H1 (cell line): ENCODE data around the gene ART4. TPM values are rescaled to one million over a fixed set of nuclear protein-coding genes. Genes with fewer than 3 reads are reported as not detected.

Experiments used
- CTCF ChIA-PET: fragments of 300-600 bp; sonication (Branson Sonifier 250); formaldehyde crosslinking; loops from one replicate; lab custom pipeline; 2021; ENCODE audit not compliant: partially characterized antibody; lab: Charles Lee
- POLR2A ChIA-PET: fragments of 300-600 bp; sonication (Branson Sonifier 250); formaldehyde crosslinking; loops from one replicate; lab custom pipeline; 2021; ENCODE audit warnings: inconsistent platforms; ENCODE audit not compliant: partially characterized antibody; lab: Charles Lee
- DNase-seq, 2 experiments: peaks; one replicate each; pipeline versions ENCODE4 v3.0.0 to v3.0.0-alpha.2; 2010 to 2022; ENCODE audit warnings: low spot score in 2 of 2, low read depth in 1 of 2, mixed read lengths in 1 of 2
- FAIRE-seq: peaks from 2 replicates; lab custom pipeline; 2011; peaks lifted over from hg19 to GRCh38; lab: Jason Lieb, UNC
- H2AFZ ChIP-seq: 2 replicates; pipeline ENCODE4 v1.8.1; 2012; ENCODE audit warnings: low read length, inconsistent platforms
- H2AK5ac ChIP-seq: 2 replicates; pipeline ENCODE4 v1.6.1; 2013; ENCODE audit warnings: low read depth, low read length
- H2BK120ac ChIP-seq: replicated peaks from 2 replicates; pipeline ENCODE3; 2013; ENCODE audit warnings: low read depth, low read length, inconsistent platforms
- H2BK12ac ChIP-seq: 2 replicates; pipeline ENCODE4 v1.6.1; 2013; ENCODE audit warnings: low read depth, low read length
- H2BK15ac ChIP-seq: 2 replicates; pipeline ENCODE4 v1.6.1; 2013; ENCODE audit warnings: low read length
- H2BK20ac ChIP-seq: 2 replicates; pipeline ENCODE4 v1.6.1; 2013; ENCODE audit warnings: low read length
- H2BK5ac ChIP-seq: 2 replicates; pipeline ENCODE4 v1.6.1; 2013; ENCODE audit warnings: low read depth, low read length
- H3K14ac ChIP-seq: 2 replicates; pipeline ENCODE4 v1.6.1; 2013; ENCODE audit warnings: inconsistent platforms; ENCODE audit not compliant: insufficient read length
- H3K18ac ChIP-seq: 2 replicates; pipeline ENCODE4 v1.6.1; 2013; ENCODE audit warnings: low read length; ENCODE audit errors: extremely low read depth
- H3K23ac ChIP-seq: 2 replicates; pipeline ENCODE4 v1.6.1; 2013; ENCODE audit warnings: inconsistent platforms; ENCODE audit not compliant: insufficient read length
- H3K23me2 ChIP-seq: 2 replicates; pipeline ENCODE4 v1.6.1; 2013; ENCODE audit warnings: low read depth, low read length
- H3K27ac ChIP-seq: 2 replicates; pipeline ENCODE4 v1.6.1; 2011; ENCODE audit warnings: low read depth, low read length, inconsistent platforms
- H3K27me3 ChIP-seq, 4 experiments: replicated peaks in 1 of 4; 1 replicate in 1 of 4; 2 replicates in 3 of 4; pipeline versions ENCODE4 v1.6.1 to v1.8.1; 2011 to 2013; ENCODE audit warnings: low read length in 3 of 4, mild to moderate bottlenecking in 3 of 4, inconsistent platforms in 2 of 4, mixed read lengths in 2 of 4, moderate library complexity in 1 of 4; ENCODE audit not compliant: control insufficient read depth in 3 of 4, insufficient read depth in 3 of 4; ENCODE audit errors: extremely low read depth in 1 of 4
- H3K36me3 ChIP-seq, 4 experiments: 2 replicates each; pipeline versions ENCODE4 v1.6.1 to v1.8.1; 2011 to 2013; ENCODE audit warnings: mild to moderate bottlenecking in 4 of 4, low read length in 3 of 4, moderate library complexity in 2 of 4, control low read depth in 1 of 4, inconsistent platforms in 1 of 4; ENCODE audit not compliant: insufficient read depth in 4 of 4, control insufficient read depth in 2 of 4
- H3K4ac ChIP-seq: replicated peaks from 2 replicates; pipeline ENCODE3; 2013; ENCODE audit warnings: low read length, low read depth, mixed read lengths, inconsistent platforms; ENCODE audit not compliant: insufficient read length
- H3K4me1 ChIP-seq, 4 experiments: replicated peaks in 1 of 4; 1 replicate in 1 of 4; 2 replicates in 3 of 4; pipeline versions ENCODE4 v1.6.1 to v1.8.1; 2011 to 2013; ENCODE audit warnings: low read length in 3 of 4, inconsistent platforms in 2 of 4, mixed read lengths in 1 of 4; ENCODE audit not compliant: insufficient read depth in 4 of 4, control insufficient read depth in 3 of 4
- H3K4me2 ChIP-seq, 2 experiments: 2 replicates each; pipeline versions ENCODE4 v1.6.1 to v1.8.1; 2011 to 2013; ENCODE audit warnings: low read depth in 2 of 2, low read length in 2 of 2, control low read depth in 1 of 2, inconsistent platforms in 1 of 2, mild to moderate bottlenecking in 1 of 2; ENCODE audit not compliant: insufficient read depth in 1 of 2
- H3K4me3 ChIP-seq, 4 experiments: fragments of 200-600, 300-600 bp in 1 of 4; sonication (generic), shearing (Covaris generic), sonication (Bioruptor Twin) in 1 of 4; 2 replicates each; pipeline versions ENCODE4 v1.5.1 to v1.8.1; 2011 to 2016; ENCODE audit warnings: low read length in 4 of 4, low read depth in 3 of 4, control low read depth in 2 of 4, inconsistent platforms in 2 of 4, mild to moderate bottlenecking in 2 of 4, mixed read lengths in 1 of 4, moderate library complexity in 1 of 4; ENCODE audit not compliant: insufficient read depth in 2 of 4; ENCODE audit errors: extremely low read depth in 1 of 4
- H3K56ac ChIP-seq: replicated peaks from 2 replicates; pipeline ENCODE3; 2013; ENCODE audit warnings: low read depth, mild to moderate bottlenecking, mixed read lengths, low read length, inconsistent platforms; ENCODE audit not compliant: insufficient read length
- H3K79me1 ChIP-seq: 2 replicates; pipeline ENCODE4 v1.6.1; 2013; ENCODE audit warnings: low read depth, low read length, control low read depth
- H3K79me2 ChIP-seq, 2 experiments: 2 replicates each; pipeline versions ENCODE4 v1.6.1 to v1.8.1; 2012 to 2013; ENCODE audit warnings: low read length in 2 of 2, mild to moderate bottlenecking in 2 of 2, inconsistent platforms in 1 of 2; ENCODE audit not compliant: insufficient read depth in 2 of 2, control insufficient read depth in 1 of 2
- H3K9ac ChIP-seq, 4 experiments: replicated peaks in 1 of 4; 1 replicate in 1 of 4; 2 replicates in 3 of 4; pipeline versions ENCODE4 v1.6.1 to v1.8.1; 2011 to 2013; ENCODE audit warnings: low read depth in 3 of 4, low read length in 3 of 4, control low read depth in 2 of 4, mild to moderate bottlenecking in 2 of 4, moderate library complexity in 2 of 4, inconsistent platforms in 1 of 4; ENCODE audit errors: extremely low read depth in 1 of 4
- H3K9me3 ChIP-seq, 2 experiments: 2 replicates each; pipeline versions ENCODE4 v1.6.1 to v1.8.1; 2012 to 2013; ENCODE audit warnings: mild to moderate bottlenecking in 2 of 2, moderate library complexity in 2 of 2, control low read depth in 1 of 2, inconsistent platforms in 1 of 2, low read depth in 1 of 2, low read length in 1 of 2, mixed read lengths in 1 of 2; ENCODE audit not compliant: insufficient read depth in 2 of 2
- H4K20me1 ChIP-seq, 2 experiments: replicated peaks in 1 of 2; 2 replicates each; pipeline versions ENCODE3 to v1.8.1; 2011 to 2013; ENCODE audit warnings: inconsistent platforms in 2 of 2, low read length in 2 of 2, mild to moderate bottlenecking in 1 of 2; ENCODE audit not compliant: insufficient read depth in 2 of 2, control insufficient read depth in 1 of 2
- H4K5ac ChIP-seq: 2 replicates; pipeline ENCODE4 v1.6.1; 2013; ENCODE audit warnings: low read length, low read depth, mixed read lengths, inconsistent platforms; ENCODE audit not compliant: insufficient read length
- H4K8ac ChIP-seq: 2 replicates; pipeline ENCODE4 v1.8.0; 2013; ENCODE audit warnings: mild to moderate bottlenecking, moderate library complexity, low read length, inconsistent platforms; ENCODE audit not compliant: insufficient read depth; ENCODE audit errors: extremely low read depth
- H4K91ac ChIP-seq: replicated peaks from 2 replicates; pipeline ENCODE3; 2013; ENCODE audit warnings: low read length, mixed read lengths, inconsistent platforms; ENCODE audit not compliant: insufficient read length
- CHD2 ChIP-seq: IDR thresholded peaks from 2 replicates; pipeline ENCODE4 v1.6.1; 2012; ENCODE audit warnings: low read length, improper control_type of control experiment
- CREB1 ChIP-seq: IDR thresholded peaks from 2 replicates; pipeline ENCODE4 v1.6.1; 2012; ENCODE audit warnings: inconsistent platforms
- CTBP2 ChIP-seq: IDR thresholded peaks from 2 replicates; pipeline ENCODE4 v1.7.0; 2011; ENCODE audit warnings: borderline replicate concordance, mild to moderate bottlenecking, moderate library complexity, mixed read lengths, low read length; ENCODE audit not compliant: insufficient read depth, insufficient read length
- KDM5A ChIP-seq: fragments of 200-600 bp; IDR thresholded peaks from 2 replicates; pipeline ENCODE4 v1.7.1; 2012; ENCODE audit warnings: mild to moderate bottlenecking, low read length, inconsistent platforms, mixed read lengths
- RAD21 ChIP-seq, 2 experiments: IDR thresholded peaks in 1 of 2; conservative IDR thresholded peaks in 1 of 2; 2 replicates each; pipeline ENCODE4 v1.6.1; 2011; ENCODE audit warnings: low read depth in 2 of 2, low read length in 2 of 2, improper control_type of control experiment in 1 of 2, inconsistent platforms in 1 of 2, mild to moderate bottlenecking in 1 of 2, moderate library complexity in 1 of 2
- SIX5 ChIP-seq: IDR thresholded peaks from 2 replicates; pipeline ENCODE4 v1.6.1; 2011; ENCODE audit warnings: mild to moderate bottlenecking, low read depth, low read length
- SP4 ChIP-seq: IDR thresholded peaks from 2 replicates; pipeline ENCODE4 v1.6.1; 2012; ENCODE audit warnings: low read length, inconsistent platforms
- WGBS, 2 experiments: shearing (Covaris generic) in 1 of 2; methylation state at CpG; one replicate each; pipeline versions ENCODE4 v1.1.6 to v1.1.7; 2013 to 2015; ENCODE audit warnings: low lambda C conversion rate in 2 of 2, mixed read lengths in 2 of 2, inconsistent platforms in 1 of 2, low coverage in 1 of 2, missing lambda C conversion rate in 1 of 2; ENCODE audit not compliant: insufficient replicate concordance in 2 of 2, insufficient coverage in 1 of 2, insufficient read length in 1 of 2; ENCODE audit errors: extremely low coverage in 1 of 2, missing lambda C conversion rate in 1 of 2; 5-methylcytosine and 5-hydroxymethylcytosine counted together
- polyA plus RNA-seq, 7 experiments: library from polyadenylated mRNA; depleted of rRNA in 3 of 7; stranded (reverse) in 5 of 7; unstranded in 2 of 7; fragments of >200 nt in 5 of 7; fragments of 200-250 nt in 2 of 7; gene quantifications; 1 replicate in 5 of 7; 2 replicates in 1 of 7; 4 replicates in 1 of 7; pipeline versions ENCODE4 v1.2.1 to v1.2.3, GENCODE V29; 2011 to 2013; ENCODE audit warnings: missing spikeins in 2 of 7, mixed read lengths in 2 of 7
- total RNA-seq: library from RNA; stranded (reverse); fragmentation: NEBNext Ultra II Directional; extraction: Animal tissue kit (Norgen Biotek cat#: 25700); gene quantifications from 2 replicates; pipeline ENCODE4 v1.2.1, GENCODE V29; 2021

ART4 gene
- total and polyA plus RNA-seq, 2 of the 8 experiments (the other 6 are each of a cell fraction or from before 2014, with no cell fraction given), result not detected

GRCh38 chr12:14781563-14781962, 61.8 kb downstream of the ART4 start:
- Histone ChIP-seq H3K36me3 (peaks cover 0 to 21% (median under 1%) of the 10 kb centered on the region in 4 experiments; a peak in 3 of 8 replicates), H2AFZ (no peak overlapping the region), H3K9ac (no peak overlapping the region), H2BK12ac (no peak overlapping the region), H2BK20ac (no peak overlapping the region), H3K56ac (no peak overlapping the region), H3K79me2 (no peaks in the 10 kb centered on the region), H3K9me3 (no peaks in the 10 kb centered on the region), H4K91ac (no peak overlapping the region), H4K5ac (no peak overlapping the region), H2BK5ac (no peak overlapping the region), H3K23me2 (no peaks in the 10 kb centered on the region), H3K4me3 (no peak overlapping the region), H2BK15ac (no peak overlapping the region), H3K27me3 (no peaks in the 10 kb centered on the region), H3K4me2 (no peak overlapping the region), H4K8ac (no peak overlapping the region), H3K14ac (no peak overlapping the region), H2BK120ac (no peak overlapping the region), H3K23ac (no peak overlapping the region), H3K18ac (no peak overlapping the region), H4K20me1 (no peaks in the 10 kb centered on the region), H2AK5ac (no peak overlapping the region), H3K27ac (no peak overlapping the region), H3K79me1 (no peaks in the 10 kb centered on the region), H3K4me1 (no peaks in the 10 kb centered on the region), H3K4ac (no peak overlapping the region)
- FAIRE-seq (no peak), DNase-seq (no peak)
- CTCF ChIA-PET, result interaction anchor here (0.6 to 3.4 kb wide), 9 partner anchors 8 to 614 kb away, joined by 3 to 12 read pairs (median 5); no protein-coding TSS in a partner anchor
- WGBS, 2 experiments, result 75% methylated on average over 2 of the region's 2 CpGs; no CpG with 5 or more reads in 1 of the 2 experiments
- TF ChIP-seq CTBP2 (no peak), CHD2 (no peak), SIX5 (no peak), CREB1 (no peak), SP4 (no peak), KDM5A (no peak), RAD21 (IDR thresholded peaks at IDR 0.05 in 1 of 2, conservative IDR thresholded peaks at IDR 0.05 in 1 of 2; ENCODE audit: low read depth in 2 of 2, low read length in 2 of 2) (no peak)
- POLR2A ChIA-PET, result interaction anchor here (0.7 to 9.9 kb wide), 5 partner anchors 10 to 79 kb away, joined by 3 to 136 read pairs (median 4); partner anchors contain the start of genes C12orf60 and WBP11
